ENCODE results near the gene PLSCR2.

The PLSCR2 gene

DNA sequence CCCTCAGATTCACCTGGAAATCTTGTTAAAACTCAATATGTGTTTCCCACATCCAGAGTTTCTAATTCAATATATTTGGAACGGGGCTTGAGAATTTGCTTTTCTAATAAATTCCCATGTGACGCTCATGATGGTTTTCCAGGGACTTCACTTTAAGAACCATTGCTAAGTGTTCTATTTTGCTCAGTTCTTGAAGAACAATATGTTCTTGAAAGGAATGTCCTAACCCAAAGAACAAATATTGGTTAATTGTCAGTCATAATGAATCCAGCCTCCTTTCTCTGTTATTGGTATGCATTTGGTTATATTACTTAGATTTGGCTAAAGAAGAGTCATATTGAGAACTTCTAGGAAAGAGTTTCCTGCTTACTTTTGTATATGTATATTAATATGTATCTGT lies 4.4 kb upstream of the PLSCR2 start:
- Histone ChIP-seq H2AFZ (ENCODE audit: low read depth, low read length, severe bottlenecking) (no peak overlapping the region), H3K9ac (ENCODE audit: low read length) (no peak overlapping the region), H4K20me1 (ENCODE audit: low read depth, low read length) (no peaks in the 10 kb centered on the region), H3K36me3 (ENCODE audit: low read length) (no peaks in the 10 kb centered on the region), H3K4me3 (ENCODE audit: insufficient read depth, low read length, poor library complexity, severe bottlenecking) (no peak overlapping the region), H3K9me3 (ENCODE audit: insufficient read depth, low read length) (no peaks in the 10 kb centered on the region), H3K9me2 (replicated peaks; ENCODE audit: insufficient read depth, low read length) (no peaks in the 10 kb centered on the region), H3K27ac (ENCODE audit: low read depth, low read length) (no peak overlapping the region), H3K4me2 (ENCODE audit: low read depth, low read length, poor library complexity, severe bottlenecking) (no peak overlapping the region), H3K27me3 (ENCODE audit: low read length) (no peaks in the 10 kb centered on the region), H3K79me2 (ENCODE audit: insufficient read depth, low read length) (no peaks in the 10 kb centered on the region), H3F3A (ENCODE audit: insufficient read depth) (no peaks in the 10 kb centered on the region)
- TF ChIP-seq CTCF (IDR thresholded peaks at IDR 0.05; ENCODE audit: insufficient read depth, low read length, poor library complexity, severe bottlenecking), result no peak
- no peak for TF ChIP-seq EZH2phosphoT487 (conservative IDR thresholded peaks at IDR 0.05; ENCODE audit: low read length)

GRCh38 chr3:146472611-146473010 lies 3.2 kb upstream of the PLSCR2 start:
- H3K4me3 ChIP-seq (ENCODE audit: insufficient read depth, low read length, poor library complexity, severe bottlenecking), result no peak overlapping the region
- no peaks in the 10 kb centered on the region for H3K9me2 ChIP-seq (replicated peaks; ENCODE audit: insufficient read depth, low read length)
- H3K4me2 ChIP-seq (ENCODE audit: low read depth, low read length, poor library complexity, severe bottlenecking), result no peak overlapping the region
- no peaks in the 10 kb centered on the region for H3K9me3 ChIP-seq (ENCODE audit: insufficient read depth, low read length)
- H3K27me3 ChIP-seq (ENCODE audit: low read length), result no peaks in the 10 kb centered on the region
- TF ChIP-seq EZH2phosphoT487 (conservative IDR thresholded peaks at IDR 0.05; ENCODE audit: low read length) (no peak), CTCF (IDR thresholded peaks at IDR 0.05; ENCODE audit: insufficient read depth, low read length, poor library complexity, severe bottlenecking) (no peak)
- H3K36me3 ChIP-seq (ENCODE audit: low read length), result no peaks in the 10 kb centered on the region
- H3F3A ChIP-seq (ENCODE audit: insufficient read depth), result no peaks in the 10 kb centered on the region
- H4K20me1 ChIP-seq (ENCODE audit: low read depth, low read length), result no peaks in the 10 kb centered on the region
- H2AFZ ChIP-seq (ENCODE audit: low read depth, low read length, severe bottlenecking), result no peak overlapping the region
- H3K79me2 ChIP-seq (ENCODE audit: insufficient read depth, low read length), result no peaks in the 10 kb centered on the region
- H3K27ac ChIP-seq (ENCODE audit: low read depth, low read length), result no peak overlapping the region
- no peak overlapping the region for H3K9ac ChIP-seq (ENCODE audit: low read length)

GRCh38 chr3:146471012-146471411 lies 1.7 kb upstream of the PLSCR2 start:
- H3K4me2 ChIP-seq (ENCODE audit: low read depth, low read length, poor library complexity, severe bottlenecking), result no peak overlapping the region
- H3K79me2 ChIP-seq (ENCODE audit: insufficient read depth, low read length), result no peaks in the 10 kb centered on the region
- TF ChIP-seq CTCF (IDR thresholded peaks at IDR 0.05; ENCODE audit: insufficient read depth, low read length, poor library complexity, severe bottlenecking), result no peak
- TF ChIP-seq EZH2phosphoT487 (conservative IDR thresholded peaks at IDR 0.05; ENCODE audit: low read length), result no peak
- H2AFZ ChIP-seq (ENCODE audit: low read depth, low read length, severe bottlenecking), result no peak overlapping the region
- no peak overlapping the region for H3K4me3 ChIP-seq (ENCODE audit: insufficient read depth, low read length, poor library complexity, severe bottlenecking)
- H3K36me3 ChIP-seq (ENCODE audit: low read length), result no peaks in the 10 kb centered on the region
- no peaks in the 10 kb centered on the region for H3K9me2 ChIP-seq (replicated peaks; ENCODE audit: insufficient read depth, low read length)
- H3K9ac ChIP-seq (ENCODE audit: low read length), result no peak overlapping the region
- no peaks in the 10 kb centered on the region for H4K20me1 ChIP-seq (ENCODE audit: low read depth, low read length)
- H3K9me3 ChIP-seq (ENCODE audit: insufficient read depth, low read length), result no peaks in the 10 kb centered on the region
- H3K27me3 ChIP-seq (ENCODE audit: low read length), result no peaks in the 10 kb centered on the region
- H3F3A ChIP-seq (ENCODE audit: insufficient read depth), result no peaks in the 10 kb centered on the region
- H3K27ac ChIP-seq (ENCODE audit: low read depth, low read length), result no peak overlapping the region
